HFFc6 (cell line): ENCODE measurements around the gene SPINK14. TPM values are rescaled to one million over a fixed set of nuclear protein-coding genes. Genes with fewer than 3 reads are reported as not detected.

Experiments used
- DNase-seq: peaks from one replicate; pipeline ENCODE4 v3.0.0-alpha.2; 2018
- H3K27ac Mint-ChIP-seq: 2 replicates; pipeline ENCODE4 v1.8.0; 2020; ENCODE audit warnings: mild to moderate bottlenecking, mixed read lengths
- H3K27me3 Mint-ChIP-seq: 2 replicates; pipeline ENCODE4 v1.8.0; 2021; ENCODE audit warnings: mild to moderate bottlenecking, moderate library complexity, mixed read lengths; ENCODE audit not compliant: insufficient read depth
- H3K36me3 Mint-ChIP-seq: 2 replicates; pipeline ENCODE4 v1.8.0; 2021; ENCODE audit warnings: low read depth, mixed read lengths
- H3K4me1 Mint-ChIP-seq: 2 replicates; pipeline ENCODE4 v1.8.0; 2020; ENCODE audit warnings: low read depth, mixed read lengths
- H3K4me3 Mint-ChIP-seq: 2 replicates; pipeline ENCODE4 v1.8.0; 2020; ENCODE audit warnings: mild to moderate bottlenecking, moderate library complexity, mixed read lengths
- H3K9me3 Mint-ChIP-seq: 2 replicates; pipeline ENCODE4 v1.8.0; 2020; ENCODE audit warnings: mild to moderate bottlenecking, mixed read lengths
- total RNA-seq, 6 experiments: library from RNA; stranded (reverse); fragmentation: NEBNext Ultra II Directional; extraction: Animal tissue kit (Norgen Biotek cat#: 25700); gene quantifications; 2 replicates in 1 of 6; 3 replicates in 5 of 6; pipeline ENCODE4 v1.2.3, GENCODE V29; 2021
- TF ChIP-seq, protein P1 (sequence below): fragments of 200-600 bp; sonication (generic); IDR thresholded peaks from 2 replicates; pipeline ENCODE4 v1.5.0; 2021; ENCODE audit warnings: antibody characterized with exemption, mild to moderate bottlenecking

Gene SPINK14
- total RNA-seq, 6 experiments from 2014 or later, result not detected

DNA sequence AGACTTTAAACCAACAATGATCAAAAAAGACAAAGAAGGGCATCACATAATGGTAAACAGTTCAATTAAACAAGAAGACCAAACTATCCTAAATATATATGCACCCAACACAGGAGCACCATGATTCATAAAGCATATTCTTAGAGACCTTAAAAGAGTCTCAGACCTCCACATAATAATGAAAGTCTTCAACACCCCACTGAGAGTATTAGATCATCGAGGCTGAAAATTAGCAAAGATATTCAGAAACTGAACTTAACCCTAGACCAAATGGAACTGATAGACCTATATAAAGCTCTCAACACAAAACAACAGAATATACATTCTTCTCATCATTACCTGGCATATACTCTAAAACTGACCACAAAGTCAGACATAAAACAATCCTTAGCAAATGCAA is 11.7 kb upstream of the SPINK14 start:
- Mint-ChIP-seq H3K9me3 (peaks cover 18% of the 10 kb centered on the region), H3K27ac (no peak overlapping the region), H3K4me3 (no peak overlapping the region), H3K4me1 (no peaks in the 10 kb centered on the region), H3K36me3 (no peaks in the 10 kb centered on the region; the same call in 1 of the 2 replicates), H3K27me3 (no peaks in the 10 kb centered on the region)
- TF ChIP-seq, protein P1, sequence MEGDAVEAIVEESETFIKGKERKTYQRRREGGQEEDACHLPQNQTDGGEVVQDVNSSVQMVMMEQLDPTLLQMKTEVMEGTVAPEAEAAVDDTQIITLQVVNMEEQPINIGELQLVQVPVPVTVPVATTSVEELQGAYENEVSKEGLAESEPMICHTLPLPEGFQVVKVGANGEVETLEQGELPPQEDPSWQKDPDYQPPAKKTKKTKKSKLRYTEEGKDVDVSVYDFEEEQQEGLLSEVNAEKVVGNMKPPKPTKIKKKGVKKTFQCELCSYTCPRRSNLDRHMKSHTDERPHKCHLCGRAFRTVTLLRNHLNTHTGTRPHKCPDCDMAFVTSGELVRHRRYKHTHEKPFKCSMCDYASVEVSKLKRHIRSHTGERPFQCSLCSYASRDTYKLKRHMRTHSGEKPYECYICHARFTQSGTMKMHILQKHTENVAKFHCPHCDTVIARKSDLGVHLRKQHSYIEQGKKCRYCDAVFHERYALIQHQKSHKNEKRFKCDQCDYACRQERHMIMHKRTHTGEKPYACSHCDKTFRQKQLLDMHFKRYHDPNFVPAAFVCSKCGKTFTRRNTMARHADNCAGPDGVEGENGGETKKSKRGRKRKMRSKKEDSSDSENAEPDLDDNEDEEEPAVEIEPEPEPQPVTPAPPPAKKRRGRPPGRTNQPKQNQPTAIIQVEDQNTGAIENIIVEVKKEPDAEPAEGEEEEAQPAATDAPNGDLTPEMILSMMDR, result no peak
- no peak for DNase-seq

DNA sequence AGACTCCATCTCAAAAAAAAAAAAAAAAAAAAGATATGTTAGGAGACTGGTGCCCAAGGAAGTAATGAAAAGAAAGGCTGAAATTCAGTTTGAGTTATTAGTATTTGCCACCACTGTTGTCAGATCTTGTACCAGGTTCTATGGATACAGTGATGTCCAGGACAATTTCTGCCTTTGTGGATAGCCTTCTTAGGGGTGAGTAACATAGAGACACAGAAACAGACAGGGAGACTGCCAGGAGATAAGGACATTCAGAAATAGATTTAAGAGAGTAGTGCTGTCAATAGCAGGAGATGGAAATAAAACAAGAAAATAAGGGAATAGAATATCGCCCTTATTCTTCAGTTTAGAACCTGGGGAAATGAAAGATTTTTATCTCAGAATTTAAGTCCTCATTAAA is 6.3 kb upstream of the SPINK14 start:
- Mint-ChIP-seq H3K4me1 (no peaks in the 10 kb centered on the region), H3K27ac (no peak overlapping the region), H3K9me3 (peaks cover 14% of the 10 kb centered on the region), H3K27me3 (no peaks in the 10 kb centered on the region), H3K36me3 (no peaks in the 10 kb centered on the region; the same call in 1 of the 2 replicates), H3K4me3 (no peak overlapping the region)
- TF ChIP-seq, protein P1, result no peak
- no peak for DNase-seq

DNA sequence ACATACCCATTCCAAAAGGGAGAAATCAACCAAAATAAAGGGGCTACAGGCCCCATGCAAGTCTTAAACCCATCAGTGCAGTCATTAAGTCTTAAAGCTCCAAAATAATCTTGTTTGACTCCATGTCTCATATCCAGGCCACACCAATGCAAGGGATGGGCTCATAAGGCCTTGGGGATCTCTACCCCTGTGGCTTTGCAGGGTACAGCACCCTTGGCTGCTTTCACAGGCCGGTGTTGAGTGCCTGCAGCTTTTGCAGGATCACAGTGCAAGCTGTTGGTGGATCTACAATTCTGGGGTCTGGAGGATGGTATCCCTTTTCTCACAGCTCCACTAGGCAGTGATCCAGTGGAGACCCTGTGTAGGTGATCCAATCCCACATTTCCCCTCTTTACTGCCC is 5.0 kb upstream of the SPINK14 start:
- Mint-ChIP-seq H3K36me3 (no peaks in the 10 kb centered on the region; the same call in 1 of the 2 replicates), H3K9me3 (peaks cover 14% of the 10 kb centered on the region; the same call in 1 of the 2 replicates), H3K4me1 (no peaks in the 10 kb centered on the region), H3K4me3 (no peak overlapping the region), H3K27ac (no peak overlapping the region), H3K27me3 (no peaks in the 10 kb centered on the region)
- no peak for DNase-seq
- TF ChIP-seq, protein P1, result no peak

DNA sequence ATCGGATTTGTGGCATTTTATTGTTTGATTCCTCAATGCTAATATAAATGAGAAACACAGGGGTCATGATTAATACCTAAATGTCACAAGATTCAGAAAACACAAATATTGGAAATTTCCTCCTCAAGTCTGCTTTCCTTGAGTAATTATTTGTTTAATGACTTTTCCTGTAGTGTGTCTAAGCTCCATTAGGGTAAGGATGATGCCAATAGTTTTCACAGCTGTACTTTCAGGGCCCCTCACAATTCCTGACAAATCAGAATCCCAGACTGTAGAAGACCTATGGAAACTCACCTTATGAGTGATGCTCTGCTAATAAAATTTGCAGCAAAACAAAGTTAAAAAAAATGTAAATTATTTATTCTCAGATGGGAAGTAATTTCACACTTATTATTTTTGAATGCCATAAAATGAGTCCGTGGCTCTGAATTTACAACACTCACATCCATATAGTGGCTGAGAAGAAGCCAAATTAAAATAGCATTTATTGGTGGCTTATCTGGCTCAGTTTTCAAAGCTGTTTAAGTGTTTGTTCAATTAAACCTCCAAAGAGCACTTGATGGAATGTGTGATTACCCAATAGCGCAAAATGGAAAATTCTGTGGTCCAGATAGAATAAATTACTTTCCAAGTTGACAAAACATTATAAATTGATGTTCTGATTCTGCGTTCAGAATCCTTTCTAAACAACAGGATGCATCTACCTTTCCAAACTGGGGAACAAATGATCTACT is 1.6 kb upstream of the SPINK14 start:
- Mint-ChIP-seq H3K9me3 (peaks cover 7% of the 10 kb centered on the region; the same call in 1 of the 2 replicates), H3K4me3 (no peak overlapping the region), H3K4me1 (no peaks in the 10 kb centered on the region), H3K27me3 (no peaks in the 10 kb centered on the region; the same call in 1 of the 2 replicates), H3K36me3 (no peaks in the 10 kb centered on the region), H3K27ac (no peak overlapping the region)
- no peak for DNase-seq
- TF ChIP-seq, protein P1, result no peak

DNA sequence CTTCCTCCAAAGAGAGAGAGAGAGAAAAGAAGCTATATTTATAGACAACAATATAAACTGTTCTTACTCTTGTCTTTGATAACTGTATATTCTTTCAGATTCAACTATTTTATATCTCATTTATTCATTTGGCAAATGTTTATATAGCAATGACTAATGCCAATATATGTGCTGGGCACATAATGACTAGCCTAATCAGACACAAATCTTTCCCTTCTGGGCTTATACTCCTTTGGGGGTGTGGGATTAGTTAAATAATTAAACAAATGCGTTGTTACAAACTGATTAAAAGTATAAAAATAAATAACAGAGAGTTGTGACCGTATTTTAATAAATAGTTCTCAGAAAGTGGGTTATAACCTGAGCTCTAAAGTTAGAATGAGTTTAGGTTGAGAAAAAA is 4.0 kb downstream of the SPINK14 start:
- no peak for DNase-seq
- Mint-ChIP-seq H3K4me1 (no peaks in the 10 kb centered on the region), H3K4me3 (no peak overlapping the region), H3K9me3 (no peaks in the 10 kb centered on the region), H3K36me3 (no peaks in the 10 kb centered on the region), H3K27ac (no peak overlapping the region), H3K27me3 (peaks cover 5% of the 10 kb centered on the region)
- TF ChIP-seq, protein P1, result no peak
